ENCODE results near the gene PIP5KL1. TPM values are rescaled to one million over a fixed set of nuclear protein-coding genes. Genes with fewer than 3 reads are reported as not detected.
A peak's percentile ranks its signal among the peaks of the same experiment; 100 is the strongest.

PIP5KL1 gene
- total RNA-seq, 1 experiment from 2014 or later: 5.1 TPM

DNA sequence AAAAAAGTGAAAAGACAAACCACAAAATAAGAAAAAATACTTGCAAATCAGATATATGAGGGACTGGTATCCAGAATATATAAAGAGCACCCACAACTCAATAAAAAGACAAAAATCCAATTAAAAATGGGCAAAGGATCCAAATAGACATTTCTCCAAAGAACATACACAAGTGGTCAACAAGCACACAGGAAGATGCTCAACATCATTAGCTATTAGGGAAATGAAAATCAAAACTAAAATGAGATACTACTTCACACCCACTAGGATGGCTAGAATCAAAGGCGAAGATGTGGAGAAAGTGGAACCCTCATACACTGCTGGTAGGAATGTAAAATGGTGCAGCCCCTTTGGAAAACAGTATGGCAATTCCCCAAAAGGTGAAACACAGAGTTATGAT lies 28.2 kb upstream of the PIP5KL1 start:
- H3K9ac ChIP-seq (ENCODE audit: low read length): no peak overlapping the region
- TF ChIP-seq EZH2 (IDR thresholded peaks at IDR 0.05; ENCODE audit: low read length, unreplicated experiment): no peak
- TF ChIP-seq, protein P1, sequence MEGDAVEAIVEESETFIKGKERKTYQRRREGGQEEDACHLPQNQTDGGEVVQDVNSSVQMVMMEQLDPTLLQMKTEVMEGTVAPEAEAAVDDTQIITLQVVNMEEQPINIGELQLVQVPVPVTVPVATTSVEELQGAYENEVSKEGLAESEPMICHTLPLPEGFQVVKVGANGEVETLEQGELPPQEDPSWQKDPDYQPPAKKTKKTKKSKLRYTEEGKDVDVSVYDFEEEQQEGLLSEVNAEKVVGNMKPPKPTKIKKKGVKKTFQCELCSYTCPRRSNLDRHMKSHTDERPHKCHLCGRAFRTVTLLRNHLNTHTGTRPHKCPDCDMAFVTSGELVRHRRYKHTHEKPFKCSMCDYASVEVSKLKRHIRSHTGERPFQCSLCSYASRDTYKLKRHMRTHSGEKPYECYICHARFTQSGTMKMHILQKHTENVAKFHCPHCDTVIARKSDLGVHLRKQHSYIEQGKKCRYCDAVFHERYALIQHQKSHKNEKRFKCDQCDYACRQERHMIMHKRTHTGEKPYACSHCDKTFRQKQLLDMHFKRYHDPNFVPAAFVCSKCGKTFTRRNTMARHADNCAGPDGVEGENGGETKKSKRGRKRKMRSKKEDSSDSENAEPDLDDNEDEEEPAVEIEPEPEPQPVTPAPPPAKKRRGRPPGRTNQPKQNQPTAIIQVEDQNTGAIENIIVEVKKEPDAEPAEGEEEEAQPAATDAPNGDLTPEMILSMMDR (conservative IDR thresholded peaks at IDR 0.05; ENCODE audit: low read depth, low read length): no peak
- no peaks in the 10 kb centered on the region for H3K27me3 ChIP-seq (ENCODE audit: low read length)
- no peak overlapping the region for H3K27ac ChIP-seq (ENCODE audit: low read length)
- H4K20me1 ChIP-seq (ENCODE audit: low read length): no peaks in the 10 kb centered on the region
- POLR2A ChIA-PET (ENCODE audit: unreplicated experiment): no interaction called here
- CTCF ChIA-PET: no interaction called here
- no peak for DNase-seq
- H3K9me2 ChIP-seq (replicated peaks; ENCODE audit: low read length): no peaks in the 10 kb centered on the region
- peaks cover 3% of the 10 kb centered on the region; the same call in 1 of the 2 replicates for H3K36me3 ChIP-seq (ENCODE audit: low read depth, low read length)
- no peak overlapping the region for H3K4me2 ChIP-seq (ENCODE audit: low read length)
- ATAC-seq: no peak
- H3K79me2 ChIP-seq (ENCODE audit: low read length): peaks cover 66% of the 10 kb centered on the region
- no peaks in the 10 kb centered on the region for H3K9me3 ChIP-seq (ENCODE audit: low read length)
- BruUV-seq (replicated peaks): no TSS peak
- H3F3A ChIP-seq (ENCODE audit: low read length, unreplicated experiment): no peaks in the 10 kb centered on the region
- H2AFZ ChIP-seq (ENCODE audit: low read length): no peak overlapping the region
- intact Hi-C loops (cut with micrococcal nuclease): loop anchor here (5.0 kb wide), 1 partner anchor 79 kb away; no protein-coding TSS in a partner anchor
- H3K4me3 ChIP-seq (ENCODE audit: low read length): no peak overlapping the region
- peaks cover 15% of the 10 kb centered on the region for H3K4me1 ChIP-seq (ENCODE audit: insufficient read depth, low read length)

DNA sequence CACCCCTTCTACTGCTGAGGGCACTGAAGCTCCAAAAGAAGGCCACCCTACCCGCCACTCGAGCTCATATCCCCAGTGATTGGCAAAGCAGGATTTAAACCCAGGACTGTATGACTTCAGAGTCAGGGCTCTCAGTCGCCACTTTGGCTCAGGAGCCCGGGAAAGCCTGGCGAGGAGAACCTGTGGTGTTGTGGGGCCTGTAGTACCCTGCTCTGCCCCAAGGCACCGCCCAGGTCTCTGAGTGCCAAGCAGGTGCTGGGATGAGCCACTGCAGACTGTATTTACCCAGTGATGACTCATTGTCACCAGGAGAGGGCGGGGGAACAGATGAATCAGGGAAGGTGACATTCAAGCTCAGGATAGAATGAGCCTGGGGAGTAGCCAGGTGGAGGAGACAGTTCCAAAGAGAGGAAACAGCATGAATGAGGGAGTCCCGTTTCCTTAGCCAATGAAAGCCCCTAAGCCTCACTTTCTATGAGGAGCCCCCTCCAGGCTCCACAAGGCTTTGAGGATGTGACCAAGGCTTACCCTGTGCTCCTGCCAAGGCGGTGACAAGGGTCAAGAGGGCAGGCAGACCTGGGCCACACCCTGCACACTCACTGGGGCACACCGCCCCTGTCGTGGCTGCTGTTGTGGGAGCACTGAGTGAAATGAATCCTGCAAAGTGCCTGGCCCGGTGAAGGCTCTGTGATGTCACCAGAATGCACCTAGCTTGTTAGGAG lies 24.9 kb upstream of the PIP5KL1 start:
- Histone ChIP-seq H3K79me2 (ENCODE audit: low read length) (peaks cover 50% of the 10 kb centered on the region), H3K9me2 (replicated peaks; ENCODE audit: low read length) (no peaks in the 10 kb centered on the region), H3K9me3 (ENCODE audit: low read length) (no peaks in the 10 kb centered on the region), H4K20me1 (ENCODE audit: low read length) (no peaks in the 10 kb centered on the region), H3K4me1 (ENCODE audit: insufficient read depth, low read length) (peaks cover 22% of the 10 kb centered on the region), H3K4me2 (ENCODE audit: low read length) (peak overlapping the region; percentile 80), H2AFZ (ENCODE audit: low read length) (peak overlapping the region; percentile 37; the same call in 1 of the 2 replicates), H3K27ac (ENCODE audit: low read length) (peak overlapping the region; percentile 93), H3K9ac (ENCODE audit: low read length) (peak overlapping the region; percentile 35), H3K4me3 (ENCODE audit: low read length) (peak overlapping the region; percentile 44), H3F3A (ENCODE audit: low read length, unreplicated experiment) (no peaks in the 10 kb centered on the region), H3K27me3 (ENCODE audit: low read length) (no peaks in the 10 kb centered on the region), H3K36me3 (ENCODE audit: low read depth, low read length) (peaks cover 3% of the 10 kb centered on the region; the same call in 1 of the 2 replicates)
- intact Hi-C loops (cut with micrococcal nuclease): loop anchor here (5.0 kb wide), 1 partner anchor 82 kb away; no protein-coding TSS in a partner anchor
- CTCF ChIA-PET: interaction anchor here (0.6 to 1.2 kb wide), 3 partner anchors 26 to 162 kb away, joined by 3 to 4 read pairs (median 4); no protein-coding TSS in a partner anchor
- TF ChIP-seq EZH2phosphoT487 (IDR thresholded peaks at IDR 0.05; ENCODE audit: borderline replicate concordance, low read length): no peak
- TF ChIP-seq, protein P1 (conservative IDR thresholded peaks at IDR 0.05; ENCODE audit: low read depth, low read length): peak; percentile 20; the same call in 1 of the 2 replicates
- DNase-seq (peak; percentile 95), ATAC-seq (peak; percentile 98)
- POLR2A ChIA-PET (ENCODE audit: unreplicated experiment): interaction anchor here (0.6 kb wide), 1 partner anchor 160 kb away, joined by 3 read pairs; no protein-coding TSS in a partner anchor
- BruUV-seq (replicated peaks): no TSS peak
